ENCODE results near the gene RNPEPL1.

DNA sequence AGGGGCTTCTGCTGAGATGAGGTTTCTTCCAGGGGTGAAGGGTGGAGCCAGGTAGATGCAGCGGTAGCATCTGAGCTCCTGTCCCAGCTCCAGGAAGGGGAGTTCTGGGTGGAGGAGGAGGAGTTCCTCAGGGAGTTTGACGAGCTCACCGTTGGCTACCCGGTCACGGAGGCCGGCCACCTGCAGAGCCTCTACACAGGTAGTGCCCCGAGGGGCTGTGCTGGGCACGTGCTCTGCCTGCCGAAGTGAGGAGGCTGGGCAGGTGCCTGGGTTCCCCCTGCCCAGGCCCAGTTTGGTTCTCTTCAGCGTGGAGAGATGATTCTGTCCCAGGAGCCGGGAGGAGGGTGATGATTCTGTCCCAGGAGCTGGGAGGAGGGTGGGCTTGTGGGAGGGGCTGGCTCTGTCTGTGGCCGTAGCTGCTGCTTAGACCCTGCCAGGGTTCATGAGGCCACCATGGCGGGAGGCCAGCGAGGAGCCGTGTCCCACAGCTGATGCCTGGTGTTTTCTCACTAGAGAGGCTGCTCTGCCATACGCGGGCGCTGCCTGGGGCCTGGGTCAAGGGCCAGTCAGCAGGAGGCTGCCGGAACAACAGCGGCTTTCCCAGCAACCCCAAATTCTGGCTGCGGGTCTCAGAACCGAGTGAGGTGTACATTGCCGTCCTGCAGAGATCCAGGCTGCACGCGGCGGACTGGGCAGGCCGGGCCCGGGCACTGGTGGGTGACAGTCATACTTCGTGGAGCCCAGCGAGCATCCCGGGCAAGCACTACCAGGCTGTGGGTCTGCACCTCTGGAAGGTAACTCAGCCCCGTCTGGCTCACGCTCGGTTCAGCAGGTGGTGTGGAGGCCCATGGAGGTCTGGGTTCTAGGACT lies 26.5 kb downstream of the RNPEPL1 start:
- TF ChIP-seq, protein P1, sequence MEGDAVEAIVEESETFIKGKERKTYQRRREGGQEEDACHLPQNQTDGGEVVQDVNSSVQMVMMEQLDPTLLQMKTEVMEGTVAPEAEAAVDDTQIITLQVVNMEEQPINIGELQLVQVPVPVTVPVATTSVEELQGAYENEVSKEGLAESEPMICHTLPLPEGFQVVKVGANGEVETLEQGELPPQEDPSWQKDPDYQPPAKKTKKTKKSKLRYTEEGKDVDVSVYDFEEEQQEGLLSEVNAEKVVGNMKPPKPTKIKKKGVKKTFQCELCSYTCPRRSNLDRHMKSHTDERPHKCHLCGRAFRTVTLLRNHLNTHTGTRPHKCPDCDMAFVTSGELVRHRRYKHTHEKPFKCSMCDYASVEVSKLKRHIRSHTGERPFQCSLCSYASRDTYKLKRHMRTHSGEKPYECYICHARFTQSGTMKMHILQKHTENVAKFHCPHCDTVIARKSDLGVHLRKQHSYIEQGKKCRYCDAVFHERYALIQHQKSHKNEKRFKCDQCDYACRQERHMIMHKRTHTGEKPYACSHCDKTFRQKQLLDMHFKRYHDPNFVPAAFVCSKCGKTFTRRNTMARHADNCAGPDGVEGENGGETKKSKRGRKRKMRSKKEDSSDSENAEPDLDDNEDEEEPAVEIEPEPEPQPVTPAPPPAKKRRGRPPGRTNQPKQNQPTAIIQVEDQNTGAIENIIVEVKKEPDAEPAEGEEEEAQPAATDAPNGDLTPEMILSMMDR (IDR thresholded peaks at IDR 0.05) = no peak
- TF ChIP-seq POLR2A (IDR thresholded peaks at IDR 0.05) = no peak
- TF ChIP-seq POLR2AphosphoS5 (IDR thresholded peaks at IDR 0.05) = no peak
- TF ChIP-seq EP300 (IDR thresholded peaks at IDR 0.05) = no peak

All from sigmoid colon (tissue), 4 donors.